ENCODE results near the gene FGG.
A peak's percentile ranks its signal among the peaks of the same experiment; 100 is the strongest.

The FGG gene

DNA sequence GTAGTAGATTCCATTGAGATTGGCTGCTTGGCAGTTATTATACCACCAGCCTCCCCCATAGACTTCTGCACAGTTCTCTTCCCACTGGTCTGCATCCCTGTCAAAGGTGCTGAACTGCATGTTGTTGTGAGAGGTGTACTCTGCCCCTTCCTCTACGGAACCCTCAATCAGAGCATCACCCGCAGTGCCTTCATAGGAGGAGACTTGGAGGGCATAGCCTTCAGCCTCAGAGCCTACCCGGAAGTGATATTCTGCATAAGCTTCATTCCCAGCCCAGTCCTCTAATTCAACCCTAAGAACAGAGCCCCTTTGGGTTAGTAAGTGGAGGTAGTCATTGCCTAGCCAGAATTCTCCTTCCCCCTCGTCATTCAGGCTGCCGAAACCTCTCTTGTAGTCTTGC, 28.2 kb downstream of the FGG start:
- DNase-seq, result no peak

GRCh38 chr4:154583677-154584076, 28.8 kb downstream of the FGG start:
- no peak for DNase-seq

DNA sequence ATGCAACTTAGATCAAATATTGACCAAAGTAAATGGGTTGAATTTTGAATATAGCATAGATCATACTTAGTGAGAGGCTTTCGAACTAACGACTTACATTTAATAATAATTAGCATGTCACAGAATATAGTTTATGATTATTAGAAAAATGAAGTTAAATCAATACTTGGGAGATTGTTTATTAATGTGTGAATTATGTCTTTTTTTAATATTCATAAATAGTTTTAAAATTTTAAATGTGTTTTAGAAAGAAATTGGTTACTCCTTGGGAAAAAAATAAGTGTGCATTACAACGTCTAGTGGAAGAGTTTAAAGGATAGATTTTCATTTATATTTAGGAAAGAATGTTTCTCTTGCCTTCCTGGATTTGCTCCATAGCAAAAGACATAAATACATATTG, 29.2 kb downstream of the FGG start:
- DNase-seq, result no peak

DNA sequence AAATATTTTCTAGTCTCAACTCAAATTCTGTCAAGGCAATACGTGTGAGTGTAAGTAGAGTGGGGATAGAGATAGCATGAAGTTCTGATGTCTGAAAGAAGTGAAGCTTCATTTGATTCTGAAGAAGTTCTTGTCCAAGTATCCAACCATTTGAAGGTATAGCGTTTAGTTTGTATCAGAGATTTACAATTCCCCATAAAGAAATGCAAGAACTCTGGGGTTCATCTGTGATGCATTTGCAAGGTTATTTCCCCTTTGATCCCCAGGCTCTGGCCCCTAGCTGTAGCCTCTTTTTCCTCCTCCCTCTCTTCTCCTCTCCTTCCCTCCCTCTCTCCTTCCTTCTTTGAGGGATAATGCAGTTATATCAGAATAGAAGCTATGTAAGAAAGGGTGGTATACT, 29.7 kb downstream of the FGG start:
- DNase-seq, result no peak

GRCh38 chr4:154579927-154580326, 32.5 kb downstream of the FGG start:
- DNase-seq, result no peak

DNA sequence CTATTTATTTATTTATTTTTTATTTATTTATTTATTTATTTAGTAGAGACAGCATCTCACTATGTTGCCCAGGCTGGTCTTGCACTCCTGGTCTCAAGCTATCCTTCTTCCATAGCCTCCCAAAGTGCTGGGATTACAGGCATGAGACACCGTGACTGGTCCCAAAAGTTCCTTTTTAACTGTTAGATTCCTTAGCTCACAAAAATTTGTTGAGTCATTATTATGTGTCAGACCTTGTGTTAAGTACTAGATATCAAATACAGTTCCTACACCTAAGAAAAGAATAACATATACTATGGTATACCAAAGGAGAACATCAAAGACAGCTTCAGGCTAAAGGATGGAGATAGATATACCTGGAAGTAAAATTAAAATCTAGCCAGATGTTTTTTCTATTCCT, 33.5 kb downstream of the FGG start:
- DNase-seq, result no peak

DNA sequence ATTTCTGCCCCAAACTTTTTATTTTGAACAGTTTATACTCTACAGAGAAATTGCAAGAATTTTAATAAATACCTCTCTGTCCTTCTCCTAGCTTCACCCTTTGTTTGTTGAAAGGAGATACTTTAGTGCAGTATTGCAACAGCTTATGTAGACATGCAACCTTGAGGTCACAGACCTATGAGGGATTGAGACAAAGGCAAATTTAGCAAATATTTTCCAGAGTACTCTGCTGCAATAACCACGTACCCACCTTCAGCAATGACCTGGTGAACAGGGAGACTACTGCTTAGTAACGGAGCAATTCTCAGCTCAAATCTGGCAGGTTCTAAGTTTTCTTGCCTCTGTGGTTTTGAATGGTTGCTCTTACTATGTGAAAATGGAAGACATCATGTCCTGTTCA, 35.1 kb downstream of the FGG start:
- no peak for DNase-seq

GRCh38 chr4:154574311-154574710, 38.1 kb downstream of the FGG start:
- DNase-seq, result no peak

- no peak for DNase-seq
These were observed 39.1 kb downstream of the FGG start for GRCh38 chr4:154573190-154573870.

DNA sequence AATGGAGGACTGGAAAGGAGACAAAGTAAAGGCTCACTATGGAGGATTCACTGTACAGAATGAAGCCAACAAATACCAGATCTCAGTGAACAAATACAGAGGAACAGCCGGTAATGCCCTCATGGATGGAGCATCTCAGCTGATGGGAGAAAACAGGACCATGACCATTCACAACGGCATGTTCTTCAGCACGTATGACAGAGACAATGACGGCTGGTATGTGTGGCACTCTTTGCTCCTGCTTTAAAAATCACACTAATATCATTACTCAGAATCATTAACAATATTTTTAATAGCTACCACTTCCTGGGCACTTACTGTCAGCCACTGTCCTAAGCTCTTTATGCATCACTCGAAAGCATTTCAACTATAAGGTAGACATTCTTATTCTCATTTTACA, 42.9 kb downstream of the FGG start:
- DNase-seq, result no peak

DNA sequence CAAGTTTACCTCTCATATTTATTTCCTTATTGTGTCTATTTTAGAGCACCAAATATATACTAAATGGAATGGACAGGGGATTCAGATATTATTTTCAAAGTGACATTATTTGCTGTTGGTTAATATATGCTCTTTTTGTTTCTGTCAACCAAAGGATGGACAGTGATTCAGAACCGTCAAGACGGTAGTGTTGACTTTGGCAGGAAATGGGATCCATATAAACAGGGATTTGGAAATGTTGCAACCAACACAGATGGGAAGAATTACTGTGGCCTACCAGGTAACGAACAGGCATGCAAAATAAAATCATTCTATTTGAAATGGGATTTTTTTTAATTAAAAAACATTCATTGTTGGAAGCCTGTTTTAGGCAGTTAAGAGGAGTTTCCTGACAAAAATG, 43.4 kb downstream of the FGG start:
- no peak for DNase-seq

DNA sequence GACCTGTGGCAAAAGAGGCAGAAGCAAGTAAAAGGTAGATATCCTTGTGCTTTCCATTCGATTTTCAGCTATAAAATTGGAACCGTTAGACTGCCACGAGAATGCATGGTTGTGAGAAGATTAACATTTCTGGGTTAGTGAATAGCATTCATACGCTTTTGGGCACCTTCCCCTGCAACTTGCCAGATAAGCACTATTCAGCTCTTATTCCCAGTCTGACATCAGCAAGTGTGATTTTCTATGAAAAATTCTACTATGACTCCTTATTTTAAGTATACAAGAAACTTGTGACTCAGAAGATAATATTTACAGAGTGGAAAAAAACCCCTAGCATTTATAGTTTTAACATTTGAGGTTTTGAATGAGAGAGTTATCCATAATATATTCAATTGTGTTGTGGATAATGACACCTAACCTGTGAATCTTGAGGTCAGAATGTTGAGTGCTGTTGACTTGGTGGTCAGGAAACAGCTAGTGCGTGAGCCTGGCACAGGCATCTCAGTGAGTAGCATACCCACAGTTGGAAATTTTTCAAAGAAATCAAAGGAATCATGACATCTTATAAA, 45.7 kb downstream of the FGG start:
- DNase-seq, result no peak

DNA sequence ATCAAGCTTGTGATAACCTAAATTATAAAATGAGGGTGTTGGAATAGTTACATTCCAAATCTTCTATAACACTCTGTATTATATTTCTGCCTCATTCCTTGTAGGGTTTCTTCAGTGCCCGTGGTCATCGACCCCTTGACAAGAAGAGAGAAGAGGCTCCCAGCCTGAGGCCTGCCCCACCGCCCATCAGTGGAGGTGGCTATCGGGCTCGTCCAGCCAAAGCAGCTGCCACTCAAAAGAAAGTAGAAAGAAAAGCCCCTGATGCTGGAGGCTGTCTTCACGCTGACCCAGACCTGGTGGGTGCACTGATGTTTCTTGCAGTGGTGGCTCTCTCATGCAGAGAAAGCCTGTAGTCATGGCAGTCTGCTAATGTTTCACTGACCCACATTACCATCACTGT, 46.8 kb downstream of the FGG start:
- DNase-seq, result no peak

DNA sequence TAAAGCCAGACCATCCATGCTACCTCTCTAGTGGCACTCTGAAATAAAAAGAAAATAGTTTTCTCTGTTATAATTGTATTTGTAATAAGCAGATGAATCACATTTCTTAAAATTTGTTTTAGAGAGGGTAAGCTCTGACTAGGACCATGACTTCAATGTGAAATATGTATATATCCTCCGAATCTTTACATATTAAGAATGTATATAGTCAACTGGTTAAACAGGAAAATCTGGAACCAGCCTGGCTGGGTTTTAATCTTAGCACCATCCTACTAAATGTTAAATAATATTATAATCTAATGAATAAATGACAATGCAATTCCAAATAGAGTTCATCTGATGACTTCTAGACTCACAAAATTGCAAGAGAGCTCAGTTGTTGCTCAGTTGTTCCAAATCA, 48.1 kb downstream of the FGG start:
- DNase-seq, result no peak

DNA sequence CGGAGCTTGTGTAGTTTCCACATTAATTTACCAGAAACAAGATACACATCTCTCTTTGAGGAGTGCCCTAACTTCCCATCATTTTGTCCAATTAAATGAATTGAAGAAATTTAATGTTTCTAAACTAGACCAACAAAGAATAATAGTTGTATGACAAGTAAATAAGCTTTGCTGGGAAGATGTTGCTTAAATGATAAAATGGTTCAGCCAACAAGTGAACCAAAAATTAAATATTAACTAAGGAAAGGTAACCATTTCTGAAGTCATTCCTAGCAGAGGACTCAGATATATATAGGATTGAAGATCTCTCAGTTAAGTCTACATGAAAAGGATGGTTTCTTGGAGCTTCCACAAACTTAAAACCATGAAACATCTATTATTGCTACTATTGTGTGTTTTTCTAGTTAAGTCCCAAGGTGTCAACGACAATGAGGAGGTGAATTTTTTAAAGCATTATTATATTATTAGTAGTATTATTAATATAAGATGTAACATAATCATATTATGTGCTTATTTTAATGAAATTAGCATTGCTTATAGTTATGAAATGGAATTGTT, 49.7 kb downstream of the FGG start, which contains the start of gene FGB:
FGB (plus strand) TSS at position 315 of the 558 bp plus-strand sequence; CDS start at position 323, 8 bp downstream.
- DNase-seq, result no peak

DNA sequence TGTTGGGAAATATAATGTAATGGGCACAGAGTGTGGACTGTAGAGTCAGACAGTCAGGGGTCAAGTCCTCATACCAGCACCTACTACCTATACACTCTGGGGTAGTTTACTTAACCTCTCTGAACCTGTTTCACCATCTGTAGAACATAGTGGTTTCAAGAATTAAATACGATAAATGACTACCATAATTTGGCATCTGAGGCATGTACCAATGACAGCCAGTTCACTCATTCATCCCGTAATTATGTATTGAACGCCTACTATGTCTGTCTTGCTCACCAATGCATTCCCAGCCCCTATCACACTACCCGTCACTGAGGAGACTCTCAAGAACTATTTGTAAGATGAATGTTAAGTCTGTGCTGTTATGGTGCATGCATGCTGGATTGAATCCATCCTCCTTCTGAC, 51.6 kb downstream of the FGG start:
- no peak for DNase-seq

DNA sequence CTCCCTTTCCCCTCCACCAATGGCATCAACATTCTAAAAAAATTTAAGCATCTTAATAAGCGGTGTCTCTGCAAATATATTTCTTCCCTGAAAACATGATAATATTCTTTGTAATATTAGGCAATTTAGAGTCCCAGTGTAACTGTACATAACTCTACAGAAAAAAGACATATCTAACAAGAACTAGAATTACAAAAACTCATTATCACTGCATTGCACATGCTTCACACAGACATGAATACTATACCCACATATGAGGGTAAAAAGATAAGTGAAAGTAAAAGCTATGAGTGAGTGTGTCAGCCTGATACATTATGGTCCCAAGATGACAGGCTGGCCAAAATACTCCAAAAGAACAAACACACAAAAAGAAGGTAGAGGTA, 52.0 kb downstream of the FGG start:
- no peak for DNase-seq

DNA sequence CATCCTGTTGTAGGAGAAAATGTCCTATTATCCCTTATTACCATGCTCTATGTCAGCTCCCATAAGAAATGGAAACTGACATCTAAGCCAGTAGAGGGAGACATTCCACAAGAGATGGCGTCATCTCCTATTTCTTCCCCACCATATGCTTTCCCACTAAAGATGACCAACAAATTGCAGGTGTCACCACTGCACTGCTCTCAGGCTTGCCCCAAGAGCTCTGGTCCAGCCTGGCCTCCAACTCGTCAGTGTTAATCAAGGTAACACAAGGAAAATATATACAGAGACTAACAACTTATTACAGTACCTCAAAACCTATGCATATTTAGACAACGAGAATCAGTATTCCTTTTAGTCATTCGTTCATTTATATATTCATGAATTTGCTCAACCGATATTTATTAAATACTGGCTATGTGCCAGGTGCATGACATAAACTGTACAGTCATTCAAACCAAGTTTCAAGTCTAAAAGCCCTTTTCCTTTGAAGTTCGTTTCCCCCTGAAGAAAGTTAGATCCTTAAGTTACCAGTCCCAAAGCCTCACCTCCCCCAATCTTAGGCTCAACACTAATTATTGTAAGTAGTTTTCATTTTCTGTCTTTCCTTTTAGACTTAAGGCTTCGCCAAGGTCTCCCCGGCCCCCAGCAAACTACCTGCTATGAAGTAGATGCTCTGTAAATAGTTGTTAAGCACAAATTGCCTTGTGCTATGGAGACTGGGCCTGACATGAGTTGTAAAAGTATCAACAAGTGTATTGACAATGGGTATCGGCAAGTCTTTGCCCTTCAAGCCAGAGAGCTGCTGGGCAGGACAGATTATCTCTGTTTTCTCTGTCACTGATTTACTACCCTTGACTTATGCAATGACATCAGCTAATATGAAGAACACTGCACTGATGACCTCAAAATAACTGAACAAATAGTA, 52.7 kb downstream of the FGG start:
- peak; percentile 24 for DNase-seq

DNA sequence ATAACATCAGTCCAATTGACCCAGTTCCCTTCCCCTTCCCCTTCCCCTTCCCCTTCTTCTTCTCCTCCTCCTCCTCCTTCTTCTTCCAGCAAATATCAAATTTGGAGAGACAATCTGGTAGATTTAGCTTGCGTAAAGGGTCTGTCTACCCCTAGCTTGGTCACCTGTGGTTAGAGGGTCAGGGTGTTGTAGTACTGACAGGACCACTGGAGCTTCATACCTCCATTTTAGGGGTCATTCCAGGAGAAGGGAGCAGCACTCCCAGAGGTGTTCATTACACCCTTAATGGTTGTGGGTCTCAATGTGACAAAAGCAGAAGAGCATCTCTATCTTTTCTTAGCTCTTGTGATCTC, 53.3 kb downstream of the FGG start:
- DNase-seq, result no peak
